HepG2 (cell line): ENCODE measurements around the gene PYGO2. TPM values are rescaled to one million over a fixed set of nuclear protein-coding genes. Genes with fewer than 3 reads are reported as not detected.
A peak's percentile ranks its signal among the peaks of the same experiment; 100 is the strongest.

Experiments
- AGO2 ChIP-seq: fragments of 200-400 bp; formaldehyde crosslinking; optimal IDR thresholded peaks from 2 replicates; pipeline ENCODE3; 2017; ENCODE audit warnings: mild to moderate bottlenecking, low read depth, low read length, moderate library complexity
- ATRX ChIP-seq: sonication (generic); formaldehyde crosslinking; IDR thresholded peaks from 2 replicates; pipeline ENCODE4 v1.4.0; 2020; ENCODE audit warnings: missing genetic modification reagents, borderline replicate concordance
- CC2D1A ChIP-seq: sonication (generic); formaldehyde crosslinking; IDR thresholded peaks from 2 replicates; pipeline ENCODE4 v1.8.1; 2023; ENCODE audit warnings: mild to moderate bottlenecking, missing genetic modification reagents
- FOXA3 ChIP-seq: IDR thresholded peaks from 2 replicates; pipeline ENCODE4 v1.6.1; 2016; ENCODE audit warnings: missing genetic modification reagents, missing compliant biosample characterization
- FOXJ3 ChIP-seq: sonication (generic); formaldehyde crosslinking; IDR thresholded peaks from 2 replicates; pipeline ENCODE4 v1.4.0; 2020; ENCODE audit warnings: missing genetic modification reagents, mild to moderate bottlenecking, borderline replicate concordance
- FUBP1 ChIP-seq: sonication (generic); formaldehyde crosslinking; IDR thresholded peaks from 2 replicates; pipeline ENCODE4 v1.5.1; 2020; ENCODE audit warnings: missing genetic modification reagents, mild to moderate bottlenecking, borderline replicate concordance
- HNRNPLL ChIP-seq: fragments of 200-400 bp; formaldehyde crosslinking; IDR thresholded peaks from 2 replicates; pipeline ENCODE4 v1.6.1; 2017; ENCODE audit warnings: mild to moderate bottlenecking, low read depth, low read length; ENCODE audit not compliant: poor library complexity, severe bottlenecking
- NFRKB ChIP-seq: fragments of 450-650 bp; IDR thresholded peaks from 2 replicates; pipeline ENCODE4 v1.6.1; 2017
- SOX6 ChIP-seq, 2 experiments: fragments of 450-650 bp in 1 of 2; sonication (generic) in 1 of 2; formaldehyde crosslinking in 1 of 2; IDR thresholded peaks; 2 replicates each; pipeline versions ENCODE4 v1.4.0 to v1.6.1; 2017 to 2020; ENCODE audit warnings: antibody characterized with exemption in 1 of 2, mild to moderate bottlenecking in 1 of 2, missing genetic modification reagents in 1 of 2
- SP1 ChIP-seq, 2 experiments: fragments of 450-650 bp in 1 of 2; sonication (generic) in 1 of 2; formaldehyde crosslinking in 1 of 2; IDR thresholded peaks; 2 replicates each; pipeline versions ENCODE4 v1.4.0 to v1.6.1; 2016 to 2020; ENCODE audit warnings: missing genetic modification reagents in 1 of 2
- TP53 ChIP-seq: sonication (generic); formaldehyde crosslinking; conservative IDR thresholded peaks from 2 replicates; pipeline ENCODE4 v1.4.0; 2020; ENCODE audit warnings: missing genetic modification reagents
- ZNF362 ChIP-seq: sonication (generic); formaldehyde crosslinking; IDR thresholded peaks from 2 replicates; pipeline ENCODE4 v1.4.0; 2020; ENCODE audit warnings: missing genetic modification reagents, mild to moderate bottlenecking, borderline replicate concordance
- ZNF614 ChIP-seq: IDR thresholded peaks from 2 replicates; pipeline ENCODE4 v1.6.1; 2018; ENCODE audit warnings: missing biosample characterization, missing genetic modification reagents, inconsistent platforms, borderline replicate concordance
- ZSCAN21 ChIP-seq: sonication (generic); formaldehyde crosslinking; IDR thresholded peaks from 2 replicates; pipeline ENCODE4 v1.8.0; 2022; ENCODE audit warnings: mild to moderate bottlenecking, missing genetic modification reagents, moderate library complexity, borderline replicate concordance
- polyA plus RNA-seq, 8 experiments: library from polyadenylated mRNA; depleted of rRNA in 3 of 8; stranded (reverse) in 7 of 8; unstranded in 1 of 8; fragments of >200 nt; fragmentation: Illumina TruSeq in 4 of 8; extraction: Trizol in 4 of 8; gene quantifications; 2 replicates each; pipeline versions ENCODE4 v1.2.1 to v1.2.3, GENCODE V29; 2011 to 2016; ENCODE audit warnings: low read depth in 4 of 8, missing spikeins in 1 of 8, mixed read lengths in 1 of 8; ENCODE audit not compliant: insufficient read depth in 1 of 8
- total RNA-seq, 5 experiments: library from RNA; depleted of rRNA; stranded (reverse); fragments of >200 nt; fragmentation: Illumina TruSeq; extraction: Trizol; gene quantifications; 2 replicates each; pipeline ENCODE4 v1.2.3, GENCODE V29; 2016; ENCODE audit warnings: low read depth in 1 of 5
- TF ChIP-seq, protein P1 (sequence below): sonication (generic); formaldehyde crosslinking; IDR thresholded peaks from 2 replicates; pipeline ENCODE4 v1.4.0; 2020; ENCODE audit warnings: missing genetic modification reagents, borderline replicate concordance
- TF ChIP-seq, protein P2 (sequence below): sonication (generic); formaldehyde crosslinking; IDR thresholded peaks from 2 replicates; pipeline ENCODE4; 2020; ENCODE audit warnings: missing genetic modification reagents, mild to moderate bottlenecking, borderline replicate concordance

Gene PYGO2
- total and polyA plus RNA-seq, 2 of the 13 experiments (the other 11 are each of a cell fraction or from before 2014, with no cell fraction given), result 20.3 to 21.8 TPM

DNA sequence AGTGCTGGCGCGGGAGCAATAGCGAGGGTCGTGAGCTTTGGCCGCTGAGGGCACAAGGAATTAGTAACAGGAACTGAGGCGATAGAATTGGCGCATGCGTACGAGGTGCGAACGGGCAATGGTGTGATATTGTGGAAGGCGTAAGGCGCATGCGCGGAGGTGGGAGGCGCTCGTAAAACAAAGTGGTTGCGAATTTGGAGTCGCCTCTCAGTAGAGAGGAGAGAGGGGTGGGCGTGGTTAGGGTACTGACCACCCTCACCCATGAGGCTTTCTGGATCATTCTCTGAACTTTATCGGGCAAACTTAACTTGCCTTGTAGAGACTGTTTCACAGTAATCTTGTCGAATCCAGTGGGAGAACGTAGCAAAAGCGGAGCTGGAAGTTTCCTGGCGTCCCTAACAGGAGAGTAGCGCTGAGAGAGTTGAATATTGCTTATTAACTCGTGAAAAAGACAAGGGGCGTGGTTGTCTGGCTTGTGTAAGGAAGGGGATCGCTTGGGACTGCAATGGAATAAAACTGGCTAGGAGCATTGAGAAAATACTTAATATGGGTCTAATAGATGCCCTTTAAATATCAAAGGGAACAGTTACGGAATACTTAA, 13.3 kb upstream of the PYGO2 start (continued):
- TF ChIP-seq ZNF362 (CRISPR knock-in tag) (no peak), AGO2 (peak; percentile 19), NFRKB (no peak), SOX6 (IDR thresholded peaks at IDR 0.05) (no peak), SOX6 (CRISPR knock-in tag; IDR thresholded peaks at IDR 0.05) (0 out of 2 replicates have a peak, but pooled peaks have one; percentile 13), FOXJ3 (CRISPR knock-in tag) (peak; percentile 45; the same call in 1 of the 2 replicates), CC2D1A (CRISPR knock-in tag) (no peak), TP53 (CRISPR knock-in tag) (no peak), FUBP1 (CRISPR knock-in tag) (no peak), HNRNPLL (no peak), SP1 (IDR thresholded peaks at IDR 0.05) (no peak), SP1 (CRISPR knock-in tag; IDR thresholded peaks at IDR 0.05) (peak; percentile 1; the same call in 1 of the 2 replicates), ATRX (no peak), FOXA3 (CRISPR knock-in tag) (peak; percentile 29), ZNF614 (CRISPR knock-in tag) (no peak; the same call in 1 of the 2 replicates), ZSCAN21 (CRISPR knock-in tag) (0 out of 2 replicates have a peak, but pooled peaks have one; percentile 18)
- TF ChIP-seq, protein P1, sequence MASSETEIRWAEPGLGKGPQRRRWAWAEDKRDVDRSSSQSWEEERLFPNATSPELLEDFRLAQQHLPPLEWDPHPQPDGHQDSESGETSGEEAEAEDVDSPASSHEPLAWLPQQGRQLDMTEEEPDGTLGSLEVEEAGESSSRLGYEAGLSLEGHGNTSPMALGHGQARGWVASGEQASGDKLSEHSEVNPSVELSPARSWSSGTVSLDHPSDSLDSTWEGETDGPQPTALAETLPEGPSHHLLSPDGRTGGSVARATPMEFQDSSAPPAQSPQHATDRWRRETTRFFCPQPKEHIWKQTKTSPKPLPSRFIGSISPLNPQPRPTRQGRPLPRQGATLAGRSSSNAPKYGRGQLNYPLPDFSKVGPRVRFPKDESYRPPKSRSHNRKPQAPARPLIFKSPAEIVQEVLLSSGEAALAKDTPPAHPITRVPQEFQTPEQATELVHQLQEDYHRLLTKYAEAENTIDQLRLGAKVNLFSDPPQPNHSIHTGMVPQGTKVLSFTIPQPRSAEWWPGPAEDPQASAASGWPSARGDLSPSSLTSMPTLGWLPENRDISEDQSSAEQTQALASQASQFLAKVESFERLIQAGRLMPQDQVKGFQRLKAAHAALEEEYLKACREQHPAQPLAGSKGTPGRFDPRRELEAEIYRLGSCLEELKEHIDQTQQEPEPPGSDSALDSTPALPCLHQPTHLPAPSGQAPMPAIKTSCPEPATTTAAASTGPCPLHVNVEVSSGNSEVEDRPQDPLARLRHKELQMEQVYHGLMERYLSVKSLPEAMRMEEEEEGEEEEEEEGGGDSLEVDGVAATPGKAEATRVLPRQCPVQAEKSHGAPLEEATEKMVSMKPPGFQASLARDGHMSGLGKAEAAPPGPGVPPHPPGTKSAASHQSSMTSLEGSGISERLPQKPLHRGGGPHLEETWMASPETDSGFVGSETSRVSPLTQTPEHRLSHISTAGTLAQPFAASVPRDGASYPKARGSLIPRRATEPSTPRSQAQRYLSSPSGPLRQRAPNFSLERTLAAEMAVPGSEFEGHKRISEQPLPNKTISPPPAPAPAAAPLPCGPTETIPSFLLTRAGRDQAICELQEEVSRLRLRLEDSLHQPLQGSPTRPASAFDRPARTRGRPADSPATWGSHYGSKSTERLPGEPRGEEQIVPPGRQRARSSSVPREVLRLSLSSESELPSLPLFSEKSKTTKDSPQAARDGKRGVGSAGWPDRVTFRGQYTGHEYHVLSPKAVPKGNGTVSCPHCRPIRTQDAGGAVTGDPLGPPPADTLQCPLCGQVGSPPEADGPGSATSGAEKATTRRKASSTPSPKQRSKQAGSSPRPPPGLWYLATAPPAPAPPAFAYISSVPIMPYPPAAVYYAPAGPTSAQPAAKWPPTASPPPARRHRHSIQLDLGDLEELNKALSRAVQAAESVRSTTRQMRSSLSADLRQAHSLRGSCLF (CRISPR knock-in tag), result no peak
- TF ChIP-seq, protein P2, sequence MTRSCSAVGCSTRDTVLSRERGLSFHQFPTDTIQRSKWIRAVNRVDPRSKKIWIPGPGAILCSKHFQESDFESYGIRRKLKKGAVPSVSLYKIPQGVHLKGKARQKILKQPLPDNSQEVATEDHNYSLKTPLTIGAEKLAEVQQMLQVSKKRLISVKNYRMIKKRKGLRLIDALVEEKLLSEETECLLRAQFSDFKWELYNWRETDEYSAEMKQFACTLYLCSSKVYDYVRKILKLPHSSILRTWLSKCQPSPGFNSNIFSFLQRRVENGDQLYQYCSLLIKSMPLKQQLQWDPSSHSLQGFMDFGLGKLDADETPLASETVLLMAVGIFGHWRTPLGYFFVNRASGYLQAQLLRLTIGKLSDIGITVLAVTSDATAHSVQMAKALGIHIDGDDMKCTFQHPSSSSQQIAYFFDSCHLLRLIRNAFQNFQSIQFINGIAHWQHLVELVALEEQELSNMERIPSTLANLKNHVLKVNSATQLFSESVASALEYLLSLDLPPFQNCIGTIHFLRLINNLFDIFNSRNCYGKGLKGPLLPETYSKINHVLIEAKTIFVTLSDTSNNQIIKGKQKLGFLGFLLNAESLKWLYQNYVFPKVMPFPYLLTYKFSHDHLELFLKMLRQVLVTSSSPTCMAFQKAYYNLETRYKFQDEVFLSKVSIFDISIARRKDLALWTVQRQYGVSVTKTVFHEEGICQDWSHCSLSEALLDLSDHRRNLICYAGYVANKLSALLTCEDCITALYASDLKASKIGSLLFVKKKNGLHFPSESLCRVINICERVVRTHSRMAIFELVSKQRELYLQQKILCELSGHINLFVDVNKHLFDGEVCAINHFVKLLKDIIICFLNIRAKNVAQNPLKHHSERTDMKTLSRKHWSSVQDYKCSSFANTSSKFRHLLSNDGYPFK, result no peak
